OCI-LY1 (cell line): Measurements from ENCODE around the gene GPR155.

ENCODE experiments used
- CTCF ChIP-seq: fragments of 200-600 bp; sonication (generic), shearing (Covaris generic); IDR thresholded peaks from 2 replicates; pipeline ENCODE4 v1.5.1; 2017; ENCODE audit warnings: mild to moderate bottlenecking, antibody characterized with exemption, low read length, moderate library complexity, mixed read lengths
- EZH2 ChIP-seq: fragments of 200-600 bp; sonication (generic), shearing (Covaris generic); IDR thresholded peaks from 2 replicates; pipeline ENCODE4 v1.8.0; 2017; ENCODE audit warnings: borderline replicate concordance, mixed run types, mild to moderate bottlenecking, antibody characterized with exemption, low read length, moderate library complexity, mixed read lengths

GRCh38 chr2:174510583-174511189 lies 23.9 kb upstream of the GPR155 start:
- TF ChIP-seq CTCF: no peak
- no peak for TF ChIP-seq EZH2
